Measurements from ENCODE around the gene HDAC4. TPM values are rescaled to one million over a fixed set of nuclear protein-coding genes. Genes with fewer than 3 reads are reported as not detected.

The HDAC4 gene
- total and polyA plus RNA-seq, 4 donors: 2.9 to 37.2 (median 4.4) TPM

GRCh38 chr2:239302808-239303557 is 97.8 kb downstream of the HDAC4 start (continued):
- TF ChIP-seq ZBTB33 (IDR thresholded peaks at IDR 0.05): no peak

GRCh38 chr2:239302083-239302807 is 98.6 kb downstream of the HDAC4 start:
- Histone ChIP-seq H3K9me3 (ENCODE audit: control insufficient read depth in 4 of 4, low read length in 3 of 4) (no peaks in the 10 kb centered on the region), H3K27ac (ENCODE audit: low read depth in 1 of 2, low read length in 2 of 2) (no peak overlapping the region), H3K27me3 (ENCODE audit: control insufficient read depth in 4 of 4, insufficient read depth in 4 of 4, low read length in 3 of 4) (no peaks in the 10 kb centered on the region), H3K9ac (ENCODE audit: low read depth in 1 of 2, low read length in 2 of 2) (no peak overlapping the region), H3K36me3 (ENCODE audit: control insufficient read depth in 4 of 4, insufficient read depth in 3 of 4, low read depth in 1 of 4, low read length in 3 of 4) (no peaks in the 10 kb centered on the region), H3K4me1 (ENCODE audit: control insufficient read depth in 4 of 4, insufficient read depth in 4 of 4, low read length in 3 of 4) (peaks cover 12 to 47% (median 45%) of the 10 kb centered on the region in 4 donors), H3K4me3 (ENCODE audit: low read depth in 1 of 3, low read length in 3 of 3) (no peak overlapping the region)
- no peak for DNase-seq (ENCODE audit: low spot score)
- 92% methylated on average over 16 of the region's 16 CpGs for WGBS
- TF ChIP-seq RAD21 (IDR thresholded peaks at IDR 0.05) (no peak), JUND (IDR thresholded peaks at IDR 0.05) (no peak), HNF4A (conservative IDR thresholded peaks at IDR 0.05) (no peak), TAF1 (conservative IDR thresholded peaks at IDR 0.05) (no peak), MAX (IDR thresholded peaks at IDR 0.05) (no peak)

GRCh38 chr2:239300871-239301735 is 99.7 kb downstream of the HDAC4 start:
- Histone ChIP-seq H3K9me3 (ENCODE audit: control insufficient read depth in 4 of 4, low read length in 3 of 4) (no peaks in the 10 kb centered on the region), H3K36me3 (ENCODE audit: control insufficient read depth in 4 of 4, insufficient read depth in 3 of 4, low read depth in 1 of 4, low read length in 3 of 4) (no peaks in the 10 kb centered on the region), H3K4me1 (ENCODE audit: control insufficient read depth in 4 of 4, insufficient read depth in 4 of 4, low read length in 3 of 4) (peaks cover 17 to 59% (median 55%) of the 10 kb centered on the region in 4 donors), H3K4me3 (ENCODE audit: low read depth in 1 of 3, low read length in 3 of 3) (no peak overlapping the region), H3K27ac (ENCODE audit: low read depth in 1 of 2, low read length in 2 of 2) (no peak overlapping the region), H3K27me3 (ENCODE audit: control insufficient read depth in 4 of 4, insufficient read depth in 4 of 4, low read length in 3 of 4) (no peaks in the 10 kb centered on the region), H3K9ac (ENCODE audit: low read depth in 1 of 2, low read length in 2 of 2) (no peak overlapping the region)
- 93% methylated on average over 26 of the region's 26 CpGs for WGBS
- DNase-seq (ENCODE audit: low spot score): no peak
- TF ChIP-seq JUND (IDR thresholded peaks at IDR 0.05) (no peak), MAX (IDR thresholded peaks at IDR 0.05) (no peak), YY1 (IDR thresholded peaks at IDR 0.05) (no peak), ATF3 (IDR thresholded peaks at IDR 0.05) (no peak), GABPA (IDR thresholded peaks at IDR 0.05 in 1 of 2, conservative IDR thresholded peaks at IDR 0.05 in 1 of 2) (no peak), EGR1 (IDR thresholded peaks at IDR 0.05; ENCODE audit: low read depth in 2 of 2) (no peak), HNF4A (conservative IDR thresholded peaks at IDR 0.05) (no peak), CTCF (IDR thresholded peaks at IDR 0.05; ENCODE audit: low read depth, low read length, missing input control) (no peak), RXRA (IDR thresholded peaks at IDR 0.05) (no peak), HNF4G (IDR thresholded peaks at IDR 0.05) (no peak), SP1 (IDR thresholded peaks at IDR 0.05) (no peak), TAF1 (conservative IDR thresholded peaks at IDR 0.05) (no peak), FOXA2 (IDR thresholded peaks at IDR 0.05) (no peak), REST (IDR thresholded peaks at IDR 0.05) (no peak)
